GM23338 (cell line): ENCODE data around the gene ANP32A. TPM values are rescaled to one million over a fixed set of nuclear protein-coding genes. Genes with fewer than 3 reads are reported as not detected.
A peak's percentile ranks its signal among the peaks of the same experiment; 100 is the strongest.

ENCODE experiments used
- ATAC-seq: fragments of 200-7000 bp; cut with Tn5 transposase; 3 replicates; pipeline ENCODE4 v1.9.1; 2020
- DNase-seq: peaks from one replicate; pipeline ENCODE4 v3.0.0-alpha.2; 2015; ENCODE audit warnings: low spot score
- H2AFZ ChIP-seq: fragments of 200-600 bp; sonication (generic); 2 replicates; pipeline ENCODE4 v1.8.0; 2016; ENCODE audit warnings: antibody characterized with exemption, mild to moderate bottlenecking, moderate library complexity
- H3F3A ChIP-seq: fragments of 200-600 bp; sonication (generic); replicated peaks from 2 replicates; pipeline ENCODE4 v1.8.0; 2017; ENCODE audit warnings: antibody characterized with exemption, mixed run types, low read depth
- H3K27ac ChIP-seq: fragments of 200-600 bp; sonication (generic); 2 replicates; pipeline ENCODE4 v1.6.1; 2016; ENCODE audit warnings: low read depth
- H3K27me3 ChIP-seq: fragments of 200-600 bp; sonication (generic); 2 replicates; pipeline ENCODE4 v1.8.0; 2016; ENCODE audit warnings: mild to moderate bottlenecking, mixed run types, moderate library complexity; ENCODE audit not compliant: insufficient read depth
- H3K36me3 ChIP-seq: fragments of 200-600 bp; sonication (generic); 2 replicates; pipeline ENCODE4 v1.8.0; 2016; ENCODE audit warnings: mild to moderate bottlenecking; ENCODE audit not compliant: insufficient read depth
- H3K4me1 ChIP-seq: fragments of 200-600 bp; sonication (generic); 2 replicates; pipeline ENCODE4 v1.8.0; 2016; ENCODE audit warnings: mild to moderate bottlenecking, moderate library complexity; ENCODE audit not compliant: insufficient read depth
- H3K4me2 ChIP-seq: fragments of 200-600 bp; sonication (generic); 2 replicates; pipeline ENCODE4 v1.7.1; 2017; ENCODE audit warnings: mixed run types
- H3K4me3 ChIP-seq: fragments of 200-600 bp; sonication (generic); 2 replicates; pipeline ENCODE4 v1.6.1; 2016; ENCODE audit warnings: mixed run types
- H3K79me2 ChIP-seq: fragments of 200-600 bp; sonication (generic); replicated peaks from 2 replicates; pipeline ENCODE4 v1.8.0; 2017; ENCODE audit warnings: mild to moderate bottlenecking; ENCODE audit not compliant: insufficient read depth
- H3K9me2 ChIP-seq: fragments of 200-600 bp; sonication (generic); 2 replicates; pipeline ENCODE4 v1.8.0; 2017; ENCODE audit not compliant: insufficient read depth
- H4K20me1 ChIP-seq: fragments of 200-600 bp; sonication (generic); replicated peaks from 2 replicates; pipeline ENCODE4 v1.8.0; 2017; ENCODE audit warnings: mild to moderate bottlenecking; ENCODE audit not compliant: insufficient read depth
- H3K27ac Mint-ChIP-seq: 2 replicates; pipeline ENCODE4 v1.8.0; 2020; ENCODE audit warnings: inconsistent platforms, mild to moderate bottlenecking, moderate library complexity, mixed read lengths
- H3K27me3 Mint-ChIP-seq: 3 replicates; pipeline ENCODE4 v1.8.0; 2022; ENCODE audit warnings: low read depth, mild to moderate bottlenecking, moderate library complexity, mixed read lengths, inconsistent platforms; ENCODE audit not compliant: insufficient read depth, poor library complexity
- H3K36me3 Mint-ChIP-seq: 3 replicates; pipeline ENCODE4 v1.8.0; 2021; ENCODE audit warnings: low read depth, mild to moderate bottlenecking, inconsistent platforms, moderate library complexity, mixed read lengths
- H3K4me1 Mint-ChIP-seq: 3 replicates; pipeline ENCODE4 v1.8.0; 2020; ENCODE audit warnings: mild to moderate bottlenecking, inconsistent platforms, mixed read lengths
- H3K4me3 Mint-ChIP-seq: 3 replicates; pipeline ENCODE4 v1.8.0; 2021; ENCODE audit warnings: moderate library complexity, mild to moderate bottlenecking, inconsistent platforms, mixed read lengths
- H3K9me3 Mint-ChIP-seq: 3 replicates; pipeline ENCODE4 v1.8.0; 2020; ENCODE audit warnings: moderate library complexity, mild to moderate bottlenecking, inconsistent platforms, mixed read lengths
- CREB1 ChIP-seq: fragments of 250-450 bp; sonication (Bioruptor Pico); IDR thresholded peaks from 2 replicates; pipeline ENCODE4 v1.5.0; 2020; ENCODE audit warnings: low read depth, mild to moderate bottlenecking, moderate library complexity
- EZH2 ChIP-seq: fragments of 200-600 bp; sonication (generic); IDR thresholded peaks from one replicate; pipeline ENCODE4 v1.8.0; 2017; ENCODE audit warnings: antibody characterized with exemption, mild to moderate bottlenecking, low read depth; ENCODE audit not compliant: unreplicated experiment
- EZH2phosphoT487 ChIP-seq: fragments of 200-600 bp; sonication (generic); IDR thresholded peaks from one replicate; pipeline ENCODE4 v1.8.1; 2018; ENCODE audit warnings: antibody characterized with exemption; ENCODE audit not compliant: unreplicated experiment
- JUNB ChIP-seq: IDR thresholded peaks from one replicate; pipeline ENCODE4 v1.6.1; 2016; ENCODE audit warnings: antibody characterized with exemption; ENCODE audit not compliant: unreplicated experiment
- NANOG ChIP-seq: IDR thresholded peaks from 2 replicates; pipeline ENCODE4 v1.6.1; 2016; ENCODE audit warnings: antibody characterized with exemption, borderline replicate concordance
- STAT1 ChIP-seq: IDR thresholded peaks from one replicate; pipeline ENCODE4 v1.6.1; 2016; ENCODE audit warnings: antibody characterized with exemption; ENCODE audit not compliant: unreplicated experiment
- ZNF114 ChIP-seq: fragments of 250-450 bp; sonication (Bioruptor Pico); IDR thresholded peaks from 2 replicates; pipeline ENCODE4 v1.5.0; 2020; ENCODE audit warnings: mild to moderate bottlenecking, moderate library complexity
- polyA plus RNA-seq: library from polyadenylated mRNA; unstranded; fragments of >200 nt; fragmentation: Nextera tagmentation; extraction: Ambion mirVana; gene quantifications from 2 replicates; pipeline ENCODE4 v1.2.1, GENCODE V29; 2016
- total RNA-seq: library from RNA; depleted of rRNA; stranded (reverse); fragments of >200 nt; shearing (Covaris generic); gene quantifications from 2 replicates; pipeline ENCODE4 v1.2.3, GENCODE V29; 2014
- TF ChIP-seq, protein P1 (sequence below), 2 experiments: fragments of 200-600 bp in 1 of 2; sonication (generic) in 1 of 2; conservative IDR thresholded peaks; 2 replicates each; pipeline versions ENCODE4 v1.5.1 to v1.6.1; 2016 to 2017; ENCODE audit warnings: antibody characterized with exemption in 2 of 2, low read depth in 2 of 2, mild to moderate bottlenecking in 2 of 2, moderate library complexity in 1 of 2
- TF ChIP-seq, protein P2 (sequence below): IDR thresholded peaks from one replicate; pipeline ENCODE4 v1.6.1; 2018; ENCODE audit warnings: antibody characterized with exemption; ENCODE audit not compliant: unreplicated experiment
- TF ChIP-seq, protein P3 (sequence below): fragments of 250-450 bp; sonication (Bioruptor Pico); IDR thresholded peaks from 2 replicates; pipeline ENCODE4 v1.5.0; 2020; ENCODE audit warnings: mild to moderate bottlenecking, moderate library complexity

Gene ANP32A
- total and polyA plus RNA-seq, 2 experiments from 2014 or later = 204 to 304 TPM

DNA sequence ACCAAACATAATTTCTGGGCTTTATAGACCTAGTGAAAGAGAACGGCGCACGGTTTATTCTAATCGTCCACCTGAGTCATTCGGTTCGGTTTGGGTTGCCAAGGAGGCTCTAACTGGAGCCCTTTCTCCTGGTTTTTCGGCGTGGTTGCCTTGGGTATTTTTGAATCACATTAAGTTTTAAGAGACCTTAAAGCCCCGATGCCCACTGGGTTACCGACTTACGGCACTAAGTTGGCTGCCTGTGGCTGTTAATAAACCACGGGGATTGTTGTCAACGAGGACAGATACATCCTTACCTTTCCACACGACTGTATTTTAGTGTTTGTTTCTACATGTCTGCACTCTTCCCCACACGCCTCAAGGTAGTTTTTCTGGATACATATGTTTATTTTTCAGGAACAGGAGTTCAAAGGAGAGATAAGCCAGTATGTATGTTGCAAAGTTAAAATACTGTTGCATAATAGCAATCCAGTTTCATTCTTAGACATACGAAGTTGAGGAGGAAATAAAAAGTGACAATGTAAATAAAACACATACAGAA, 1.2 kb upstream of the ANP32A start:
- peak overlapping the region; percentile 99 for H3K4me3 ChIP-seq
- peak overlapping the region; percentile 89 for H3K4me2 ChIP-seq
- TF ChIP-seq STAT1 (no peak), NANOG (no peak), EZH2phosphoT487 (no peak), EZH2 (no peak), CREB1 (no peak), ZNF114 (CRISPR knock-in tag) (no peak), JUNB (no peak)
- TF ChIP-seq, protein P1, sequence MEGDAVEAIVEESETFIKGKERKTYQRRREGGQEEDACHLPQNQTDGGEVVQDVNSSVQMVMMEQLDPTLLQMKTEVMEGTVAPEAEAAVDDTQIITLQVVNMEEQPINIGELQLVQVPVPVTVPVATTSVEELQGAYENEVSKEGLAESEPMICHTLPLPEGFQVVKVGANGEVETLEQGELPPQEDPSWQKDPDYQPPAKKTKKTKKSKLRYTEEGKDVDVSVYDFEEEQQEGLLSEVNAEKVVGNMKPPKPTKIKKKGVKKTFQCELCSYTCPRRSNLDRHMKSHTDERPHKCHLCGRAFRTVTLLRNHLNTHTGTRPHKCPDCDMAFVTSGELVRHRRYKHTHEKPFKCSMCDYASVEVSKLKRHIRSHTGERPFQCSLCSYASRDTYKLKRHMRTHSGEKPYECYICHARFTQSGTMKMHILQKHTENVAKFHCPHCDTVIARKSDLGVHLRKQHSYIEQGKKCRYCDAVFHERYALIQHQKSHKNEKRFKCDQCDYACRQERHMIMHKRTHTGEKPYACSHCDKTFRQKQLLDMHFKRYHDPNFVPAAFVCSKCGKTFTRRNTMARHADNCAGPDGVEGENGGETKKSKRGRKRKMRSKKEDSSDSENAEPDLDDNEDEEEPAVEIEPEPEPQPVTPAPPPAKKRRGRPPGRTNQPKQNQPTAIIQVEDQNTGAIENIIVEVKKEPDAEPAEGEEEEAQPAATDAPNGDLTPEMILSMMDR (conservative IDR thresholded peaks at IDR 0.05; ENCODE audit: low read depth in 2 of 2) = no peak
- no peak overlapping the region for H3K27ac ChIP-seq
- H3K4me3 Mint-ChIP-seq = peak overlapping the region; percentile 95
- H3K27ac Mint-ChIP-seq = no peak overlapping the region
- peaks cover 58% of the 10 kb centered on the region for H3K27me3 ChIP-seq
- H3K36me3 ChIP-seq = no peaks in the 10 kb centered on the region
- H3K27me3 Mint-ChIP-seq = peaks cover 63% of the 10 kb centered on the region
- no peaks in the 10 kb centered on the region for H3K9me2 ChIP-seq
- peaks cover 4% of the 10 kb centered on the region; the same call in 1 of the 2 replicates for H3F3A ChIP-seq
- ATAC-seq (no peak), DNase-seq (peak; percentile 48)
- H4K20me1 ChIP-seq = peaks cover 27% of the 10 kb centered on the region
- H3K36me3 Mint-ChIP-seq = peaks cover 7% of the 10 kb centered on the region; the same call in 2 of the 3 replicates
- no peak overlapping the region for H2AFZ ChIP-seq
- peaks cover 19% of the 10 kb centered on the region for H3K4me1 Mint-ChIP-seq
- H3K79me2 ChIP-seq = peaks cover 51% of the 10 kb centered on the region
- peaks cover 24% of the 10 kb centered on the region for H3K4me1 ChIP-seq
- no peaks in the 10 kb centered on the region; the same call in 2 of the 3 replicates for H3K9me3 Mint-ChIP-seq

DNA sequence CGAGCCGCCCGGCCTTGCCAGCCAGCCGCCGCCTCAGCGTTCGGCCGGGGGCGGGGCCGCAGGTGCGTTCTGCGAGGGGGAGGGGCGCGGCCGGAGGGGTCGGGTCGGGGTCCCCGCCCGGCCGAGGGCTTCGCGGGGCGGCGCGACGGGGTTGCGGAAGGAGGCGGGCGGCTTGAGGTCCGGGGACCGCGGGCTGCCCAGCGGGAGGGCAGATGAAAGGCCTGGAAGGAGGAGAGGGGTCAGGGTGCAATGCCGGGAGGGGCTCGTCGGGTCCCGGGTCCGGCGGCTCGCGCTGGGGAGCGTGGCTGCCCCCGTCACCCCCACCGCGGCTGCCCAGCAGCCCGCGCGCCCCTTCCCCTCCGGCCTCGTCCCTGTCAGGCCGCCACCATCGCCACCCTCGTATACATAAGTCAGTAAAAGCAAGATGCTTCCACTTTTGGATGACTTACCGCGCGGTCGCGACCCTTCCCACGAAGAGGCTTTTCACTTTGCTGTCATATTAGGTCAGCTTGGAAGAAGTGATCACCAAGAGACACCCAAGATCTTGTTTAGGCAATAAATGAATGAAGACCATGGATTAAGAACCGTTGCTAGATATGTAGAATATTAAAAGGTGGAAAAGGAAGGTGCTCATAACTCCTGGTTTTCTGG, 620 bp upstream of the ANP32A start:
- Histone ChIP-seq H3K4me1 (peaks cover 30% of the 10 kb centered on the region), H3K27ac (no peak overlapping the region), H3K4me3 (peak overlapping the region; percentile 99), H2AFZ (no peak overlapping the region), H3F3A (peaks cover 4% of the 10 kb centered on the region; the same call in 1 of the 2 replicates), H3K27me3 (peaks cover 56% of the 10 kb centered on the region), H3K36me3 (no peaks in the 10 kb centered on the region), H3K79me2 (peaks cover 57% of the 10 kb centered on the region), H4K20me1 (peaks cover 33% of the 10 kb centered on the region), H3K9me2 (no peaks in the 10 kb centered on the region), H3K4me2 (peak overlapping the region; percentile 89)
- Mint-ChIP-seq H3K36me3 (peaks cover 10% of the 10 kb centered on the region), H3K4me1 (peaks cover 23% of the 10 kb centered on the region), H3K9me3 (no peaks in the 10 kb centered on the region; the same call in 2 of the 3 replicates), H3K4me3 (peak overlapping the region; percentile 95), H3K27ac (no peak overlapping the region), H3K27me3 (peaks cover 62% of the 10 kb centered on the region)
- ATAC-seq = no peak; the same call in 2 of the 3 replicates
- DNase-seq = no peak
- TF ChIP-seq, protein P2, sequence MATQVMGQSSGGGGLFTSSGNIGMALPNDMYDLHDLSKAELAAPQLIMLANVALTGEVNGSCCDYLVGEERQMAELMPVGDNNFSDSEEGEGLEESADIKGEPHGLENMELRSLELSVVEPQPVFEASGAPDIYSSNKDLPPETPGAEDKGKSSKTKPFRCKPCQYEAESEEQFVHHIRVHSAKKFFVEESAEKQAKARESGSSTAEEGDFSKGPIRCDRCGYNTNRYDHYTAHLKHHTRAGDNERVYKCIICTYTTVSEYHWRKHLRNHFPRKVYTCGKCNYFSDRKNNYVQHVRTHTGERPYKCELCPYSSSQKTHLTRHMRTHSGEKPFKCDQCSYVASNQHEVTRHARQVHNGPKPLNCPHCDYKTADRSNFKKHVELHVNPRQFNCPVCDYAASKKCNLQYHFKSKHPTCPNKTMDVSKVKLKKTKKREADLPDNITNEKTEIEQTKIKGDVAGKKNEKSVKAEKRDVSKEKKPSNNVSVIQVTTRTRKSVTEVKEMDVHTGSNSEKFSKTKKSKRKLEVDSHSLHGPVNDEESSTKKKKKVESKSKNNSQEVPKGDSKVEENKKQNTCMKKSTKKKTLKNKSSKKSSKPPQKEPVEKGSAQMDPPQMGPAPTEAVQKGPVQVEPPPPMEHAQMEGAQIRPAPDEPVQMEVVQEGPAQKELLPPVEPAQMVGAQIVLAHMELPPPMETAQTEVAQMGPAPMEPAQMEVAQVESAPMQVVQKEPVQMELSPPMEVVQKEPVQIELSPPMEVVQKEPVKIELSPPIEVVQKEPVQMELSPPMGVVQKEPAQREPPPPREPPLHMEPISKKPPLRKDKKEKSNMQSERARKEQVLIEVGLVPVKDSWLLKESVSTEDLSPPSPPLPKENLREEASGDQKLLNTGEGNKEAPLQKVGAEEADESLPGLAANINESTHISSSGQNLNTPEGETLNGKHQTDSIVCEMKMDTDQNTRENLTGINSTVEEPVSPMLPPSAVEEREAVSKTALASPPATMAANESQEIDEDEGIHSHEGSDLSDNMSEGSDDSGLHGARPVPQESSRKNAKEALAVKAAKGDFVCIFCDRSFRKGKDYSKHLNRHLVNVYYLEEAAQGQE = no peak
- TF ChIP-seq EZH2 (no peak), ZNF114 (CRISPR knock-in tag) (no peak)
- TF ChIP-seq, protein P3, sequence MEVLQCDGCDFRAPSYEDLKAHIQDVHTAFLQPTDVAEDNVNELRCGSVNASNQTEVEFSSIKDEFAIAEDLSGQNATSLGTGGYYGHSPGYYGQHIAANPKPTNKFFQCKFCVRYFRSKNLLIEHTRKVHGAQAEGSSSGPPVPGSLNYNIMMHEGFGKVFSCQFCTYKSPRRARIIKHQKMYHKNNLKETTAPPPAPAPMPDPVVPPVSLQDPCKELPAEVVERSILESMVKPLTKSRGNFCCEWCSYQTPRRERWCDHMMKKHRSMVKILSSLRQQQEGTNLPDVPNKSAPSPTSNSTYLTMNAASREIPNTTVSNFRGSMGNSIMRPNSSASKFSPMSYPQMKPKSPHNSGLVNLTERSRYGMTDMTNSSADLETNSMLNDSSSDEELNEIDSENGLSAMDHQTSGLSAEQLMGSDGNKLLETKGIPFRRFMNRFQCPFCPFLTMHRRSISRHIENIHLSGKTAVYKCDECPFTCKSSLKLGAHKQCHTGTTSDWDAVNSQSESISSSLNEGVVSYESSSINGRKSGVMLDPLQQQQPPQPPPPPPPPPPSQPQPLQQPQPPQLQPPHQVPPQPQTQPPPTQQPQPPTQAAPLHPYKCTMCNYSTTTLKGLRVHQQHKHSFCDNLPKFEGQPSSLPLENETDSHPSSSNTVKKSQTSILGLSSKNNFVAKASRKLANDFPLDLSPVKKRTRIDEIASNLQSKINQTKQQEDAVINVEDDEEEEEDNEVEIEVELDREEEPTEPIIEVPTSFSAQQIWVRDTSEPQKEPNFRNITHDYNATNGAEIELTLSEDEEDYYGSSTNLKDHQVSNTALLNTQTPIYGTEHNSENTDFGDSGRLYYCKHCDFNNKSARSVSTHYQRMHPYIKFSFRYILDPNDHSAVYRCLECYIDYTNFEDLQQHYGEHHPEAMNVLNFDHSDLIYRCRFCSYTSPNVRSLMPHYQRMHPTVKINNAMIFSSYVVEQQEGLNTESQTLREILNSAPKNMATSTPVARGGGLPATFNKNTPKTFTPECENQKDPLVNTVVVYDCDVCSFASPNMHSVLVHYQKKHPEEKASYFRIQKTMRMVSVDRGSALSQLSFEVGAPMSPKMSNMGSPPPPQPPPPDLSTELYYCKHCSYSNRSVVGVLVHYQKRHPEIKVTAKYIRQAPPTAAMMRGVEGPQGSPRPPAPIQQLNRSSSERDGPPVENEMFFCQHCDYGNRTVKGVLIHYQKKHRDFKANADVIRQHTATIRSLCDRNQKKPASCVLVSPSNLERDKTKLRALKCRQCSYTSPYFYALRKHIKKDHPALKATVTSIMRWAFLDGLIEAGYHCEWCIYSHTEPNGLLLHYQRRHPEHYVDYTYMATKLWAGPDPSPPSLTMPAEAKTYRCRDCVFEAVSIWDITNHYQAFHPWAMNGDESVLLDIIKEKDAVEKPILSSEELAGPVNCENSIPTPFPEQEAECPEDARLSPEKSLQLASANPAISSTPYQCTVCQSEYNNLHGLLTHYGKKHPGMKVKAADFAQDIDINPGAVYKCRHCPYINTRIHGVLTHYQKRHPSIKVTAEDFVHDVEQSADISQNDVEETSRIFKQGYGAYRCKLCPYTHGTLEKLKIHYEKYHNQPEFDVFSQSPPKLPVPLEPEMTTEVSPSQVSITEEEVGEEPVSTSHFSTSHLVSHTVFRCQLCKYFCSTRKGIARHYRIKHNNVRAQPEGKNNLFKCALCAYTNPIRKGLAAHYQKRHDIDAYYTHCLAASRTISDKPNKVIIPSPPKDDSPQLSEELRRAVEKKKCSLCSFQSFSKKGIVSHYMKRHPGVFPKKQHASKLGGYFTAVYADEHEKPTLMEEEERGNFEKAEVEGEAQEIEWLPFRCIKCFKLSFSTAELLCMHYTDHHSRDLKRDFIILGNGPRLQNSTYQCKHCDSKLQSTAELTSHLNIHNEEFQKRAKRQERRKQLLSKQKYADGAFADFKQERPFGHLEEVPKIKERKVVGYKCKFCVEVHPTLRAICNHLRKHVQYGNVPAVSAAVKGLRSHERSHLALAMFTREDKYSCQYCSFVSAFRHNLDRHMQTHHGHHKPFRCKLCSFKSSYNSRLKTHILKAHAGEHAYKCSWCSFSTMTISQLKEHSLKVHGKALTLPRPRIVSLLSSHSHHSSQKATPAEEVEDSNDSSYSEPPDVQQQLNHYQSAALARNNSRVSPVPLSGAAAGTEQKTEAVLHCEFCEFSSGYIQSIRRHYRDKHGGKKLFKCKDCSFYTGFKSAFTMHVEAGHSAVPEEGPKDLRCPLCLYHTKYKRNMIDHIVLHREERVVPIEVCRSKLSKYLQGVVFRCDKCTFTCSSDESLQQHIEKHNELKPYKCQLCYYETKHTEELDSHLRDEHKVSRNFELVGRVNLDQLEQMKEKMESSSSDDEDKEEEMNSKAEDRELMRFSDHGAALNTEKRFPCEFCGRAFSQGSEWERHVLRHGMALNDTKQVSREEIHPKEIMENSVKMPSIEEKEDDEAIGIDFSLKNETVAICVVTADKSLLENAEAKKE = no peak
